ENCODE results near the gene P2RY6. TPM values are rescaled to one million over a fixed set of nuclear protein-coding genes. Genes with fewer than 3 reads are reported as not detected.

P2RY6 gene
- total and polyA plus RNA-seq, 2 of the 4 experiments (the other 2 are of a cell fraction), result 0.44 TPM; not detected in 1

DNA sequence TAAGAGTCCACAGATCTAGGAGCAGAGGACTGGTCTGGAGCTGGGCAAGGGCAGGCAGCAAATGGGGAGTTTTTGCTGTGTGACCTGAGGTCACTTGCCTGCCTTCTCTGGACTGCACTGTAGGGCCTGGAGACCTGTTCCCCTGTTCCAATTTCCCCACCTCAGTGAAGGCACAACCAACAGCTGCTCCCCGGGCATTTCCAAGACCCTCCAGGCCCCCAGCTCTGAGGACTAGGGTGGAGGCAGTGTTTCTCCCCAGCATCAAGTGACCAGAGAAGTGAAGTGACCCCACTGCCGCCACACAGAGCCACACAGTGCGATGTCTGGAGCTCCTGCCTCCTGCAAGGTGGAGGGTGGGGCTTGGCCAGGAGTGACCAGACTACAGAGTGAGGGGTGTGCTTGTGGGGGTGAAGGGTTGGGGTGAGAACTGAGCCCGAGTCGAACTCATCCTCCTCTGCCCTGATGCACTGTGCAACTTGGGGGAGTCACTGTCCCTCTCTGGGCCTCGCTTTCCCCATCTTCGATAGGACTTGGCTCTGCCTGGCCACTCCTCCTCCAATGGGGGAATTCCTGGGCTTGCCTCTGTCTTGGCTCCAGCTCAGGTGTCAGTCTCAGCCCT is 32.5 kb upstream of the P2RY6 start:
- Histone ChIP-seq H3K4me1 (ENCODE audit: control insufficient read depth, insufficient read depth, low read length) (peaks cover 14% of the 10 kb centered on the region), H2AFZ (replicated peaks; ENCODE audit: low read length, poor library complexity) (peak overlapping the region; percentile 78), H4K5ac (ENCODE audit: low read depth, low read length) (peak overlapping the region; percentile 8; the same call in 1 of the 2 replicates), H2BK5ac (ENCODE audit: low read depth, low read length, poor library complexity, severe bottlenecking) (no peak overlapping the region), H3K4me2 (ENCODE audit: low read depth, low read length) (no peak overlapping the region), H2AK5ac (ENCODE audit: low read depth, low read length) (no peak overlapping the region), H2BK120ac (ENCODE audit: low read depth, low read length) (peak overlapping the region; percentile 57; the same call in 1 of the 2 replicates), H2AK9ac (replicated peaks; ENCODE audit: low read depth, low read length, poor library complexity) (peak overlapping the region; percentile 7), H3K36me3 (ENCODE audit: control insufficient read depth, insufficient read depth, low read length) (no peaks in the 10 kb centered on the region), H3K9ac (ENCODE audit: low read depth, low read length) (no peak overlapping the region), H3K14ac (replicated peaks; ENCODE audit: low read depth, low read length) (no peak overlapping the region), H2BK15ac (ENCODE audit: low read depth, low read length) (no peak overlapping the region), H4K20me1 (ENCODE audit: insufficient read depth, low read length) (no peaks in the 10 kb centered on the region), H3K27me3 (ENCODE audit: control insufficient read depth, insufficient read depth, low read length) (no peaks in the 10 kb centered on the region), H3K56ac (ENCODE audit: extremely low read depth, insufficient read depth, low read length) (no peak overlapping the region), H3K18ac (ENCODE audit: low read depth, low read length) (no peak overlapping the region), H2BK20ac (ENCODE audit: low read depth, low read length) (no peak overlapping the region), H3K27ac (ENCODE audit: insufficient read depth, low read length) (no peak overlapping the region), H4K91ac (ENCODE audit: insufficient read depth, low read depth, low read length) (no peak overlapping the region), H3K79me1 (ENCODE audit: low read depth in 1 of 2, low read length in 2 of 2) (no peaks in the 10 kb centered on the region), H3K9me3 (ENCODE audit: control insufficient read depth, insufficient read depth, low read length) (no peaks in the 10 kb centered on the region), H3K9me1 (ENCODE audit: insufficient read depth, low read length) (peaks cover 14% of the 10 kb centered on the region), H3K4ac (ENCODE audit: low read depth, low read length) (peak overlapping the region; percentile 69; the same call in 1 of the 2 replicates), H3K4me3 (ENCODE audit: insufficient read depth, low read depth, low read length) (no peak overlapping the region), H3K23ac (ENCODE audit: low read depth, low read length) (no peak overlapping the region), H4K8ac (ENCODE audit: low read depth in 2 of 2, low read length in 2 of 2) (peak overlapping the region; percentile 51 to 65; a peak in 1 of 4 replicates)
- ChIA-PET POLR2A (ENCODE audit: unreplicated experiment) (no interaction called here), CTCF (no interaction called here)
- no TSS peak for BruUV-seq (replicated peaks)
- in situ Hi-C loops (cut with MboI; ENCODE audit: low sequenced_read_pairs) (loop anchor here (5.0 kb wide), 1 partner anchor 412 kb away; no protein-coding TSS in a partner anchor), dilution Hi-C loops (cut with HindIII; ENCODE audit: low sequenced_read_pairs, unreplicated experiment) (no loop called here), intact Hi-C loops (cut with micrococcal nuclease) (loop anchor here (1.0 kb wide), 1 partner anchor 408 kb away; no protein-coding TSS in a partner anchor)
- 83% methylated on average over 2 of the region's 7 CpGs; no CpG with 5 or more reads in 1 of the 2 experiments for WGBS, 2 experiments (ENCODE audit: extremely low coverage in 2 of 2, insufficient read length in 1 of 2)
- DNase-seq, result no peak
- ATAC-seq (ENCODE audit: low read depth), result no peak
- TF ChIP-seq MAZ (IDR thresholded peaks at IDR 0.05; ENCODE audit: borderline replicate concordance, low read depth, low read length), result no peak

Data from IMR-90 (cell line).